ENCODE results near the gene AFAP1L1.

The AFAP1L1 gene

DNA sequence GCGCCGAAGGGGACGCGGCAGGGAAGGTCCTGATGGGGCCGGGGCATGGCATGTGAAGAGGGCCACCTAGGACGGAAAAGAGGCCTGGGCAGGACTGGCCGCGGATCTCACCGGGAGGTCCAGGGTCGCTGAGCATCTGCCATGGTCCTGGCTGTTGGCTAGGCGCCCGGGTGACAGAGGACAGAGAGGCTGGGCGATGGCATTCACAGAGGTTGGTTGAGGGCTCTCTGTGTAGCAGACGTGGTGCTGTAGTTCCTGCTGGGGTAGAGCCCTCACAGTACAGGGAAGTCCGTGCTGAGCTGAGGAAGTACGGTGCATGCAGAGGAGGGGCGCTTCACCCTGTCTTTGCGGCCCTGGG lies 86.6 kb downstream of the AFAP1L1 start:
- DNase-seq: peak; percentile 41
- Histone ChIP-seq H3K27ac (peak overlapping the region; percentile 83), H3K4me3 (ENCODE audit: low read depth, low read length) (peak overlapping the region; percentile 83), H3K27me3 (ENCODE audit: insufficient read depth, low read depth, severe bottlenecking) (no peaks in the 10 kb centered on the region), H3K9me3 (ENCODE audit: severe bottlenecking) (no peaks in the 10 kb centered on the region), H3K36me3 (peaks cover 6% of the 10 kb centered on the region)
- TF ChIP-seq, protein P1, sequence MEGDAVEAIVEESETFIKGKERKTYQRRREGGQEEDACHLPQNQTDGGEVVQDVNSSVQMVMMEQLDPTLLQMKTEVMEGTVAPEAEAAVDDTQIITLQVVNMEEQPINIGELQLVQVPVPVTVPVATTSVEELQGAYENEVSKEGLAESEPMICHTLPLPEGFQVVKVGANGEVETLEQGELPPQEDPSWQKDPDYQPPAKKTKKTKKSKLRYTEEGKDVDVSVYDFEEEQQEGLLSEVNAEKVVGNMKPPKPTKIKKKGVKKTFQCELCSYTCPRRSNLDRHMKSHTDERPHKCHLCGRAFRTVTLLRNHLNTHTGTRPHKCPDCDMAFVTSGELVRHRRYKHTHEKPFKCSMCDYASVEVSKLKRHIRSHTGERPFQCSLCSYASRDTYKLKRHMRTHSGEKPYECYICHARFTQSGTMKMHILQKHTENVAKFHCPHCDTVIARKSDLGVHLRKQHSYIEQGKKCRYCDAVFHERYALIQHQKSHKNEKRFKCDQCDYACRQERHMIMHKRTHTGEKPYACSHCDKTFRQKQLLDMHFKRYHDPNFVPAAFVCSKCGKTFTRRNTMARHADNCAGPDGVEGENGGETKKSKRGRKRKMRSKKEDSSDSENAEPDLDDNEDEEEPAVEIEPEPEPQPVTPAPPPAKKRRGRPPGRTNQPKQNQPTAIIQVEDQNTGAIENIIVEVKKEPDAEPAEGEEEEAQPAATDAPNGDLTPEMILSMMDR (IDR thresholded peaks at IDR 0.05; ENCODE audit: low read depth, low read length): no peak

DNA sequence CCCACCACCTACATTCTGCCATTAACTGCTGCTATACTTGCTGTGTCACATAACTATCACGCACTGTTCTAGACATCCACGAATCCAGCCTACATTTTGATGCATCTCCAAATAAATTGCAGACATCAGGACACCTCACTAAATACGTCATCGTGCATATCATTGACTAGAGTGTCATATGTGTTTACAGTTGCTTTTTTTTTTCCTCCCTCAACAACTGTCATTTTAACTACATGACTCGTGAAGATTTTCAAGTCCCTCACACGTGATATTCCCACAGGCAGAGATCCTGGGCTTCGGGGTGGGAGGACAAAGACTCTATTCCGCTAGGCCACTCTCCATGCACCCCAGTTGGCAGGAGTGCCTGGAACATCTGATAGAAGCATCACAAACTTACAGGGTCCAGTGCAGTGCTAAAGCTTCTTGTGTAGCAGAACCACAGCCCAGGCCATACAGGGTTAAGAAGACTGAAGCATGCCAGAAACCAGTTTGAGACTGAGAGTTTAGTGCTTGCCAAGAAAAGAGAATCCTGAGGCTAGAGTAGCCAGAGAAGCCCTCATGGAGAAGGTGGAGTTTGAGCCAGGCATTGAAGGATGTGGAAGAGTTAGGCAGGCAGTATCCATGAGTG lies 87.3 kb downstream of the AFAP1L1 start:
- H3K4me3 ChIP-seq (ENCODE audit: low read depth, low read length): no peak overlapping the region; the same call in 1 of the 2 replicates
- no peak for DNase-seq
- TF ChIP-seq, protein P1 (IDR thresholded peaks at IDR 0.05; ENCODE audit: low read depth, low read length): no peak
- H3K9me3 ChIP-seq (ENCODE audit: severe bottlenecking): no peaks in the 10 kb centered on the region
- no peak overlapping the region for H3K27ac ChIP-seq
- H3K36me3 ChIP-seq: peaks cover 5% of the 10 kb centered on the region
- no peaks in the 10 kb centered on the region for H3K27me3 ChIP-seq (ENCODE audit: insufficient read depth, low read depth, severe bottlenecking)

DNA sequence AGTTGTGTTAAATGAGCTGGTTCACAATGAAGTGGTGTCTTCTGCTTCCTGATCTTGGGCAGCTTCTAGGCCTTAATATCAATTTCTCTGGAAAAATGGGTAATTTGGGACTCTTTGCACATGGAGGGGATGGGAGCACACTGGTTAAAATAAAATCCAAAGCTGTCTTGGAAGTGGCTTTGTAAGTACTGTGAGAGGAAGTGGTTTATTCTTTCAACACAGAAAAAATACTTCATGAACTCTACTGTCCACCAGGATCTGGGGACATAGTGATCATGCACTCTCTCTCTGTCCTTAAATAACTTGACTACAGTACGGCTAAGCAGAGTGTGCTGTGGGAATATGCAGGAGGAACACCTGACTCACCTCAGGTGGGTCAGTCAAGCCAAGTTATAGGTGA lies 88.6 kb downstream of the AFAP1L1 start:
- TF ChIP-seq, protein P1 (IDR thresholded peaks at IDR 0.05; ENCODE audit: low read depth, low read length): no peak
- Histone ChIP-seq H3K36me3 (no peaks in the 10 kb centered on the region; the same call in 1 of the 2 replicates), H3K4me3 (ENCODE audit: low read depth, low read length) (no peak overlapping the region), H3K27ac (no peak overlapping the region), H3K9me3 (ENCODE audit: severe bottlenecking) (no peaks in the 10 kb centered on the region), H3K27me3 (ENCODE audit: insufficient read depth, low read depth, severe bottlenecking) (no peaks in the 10 kb centered on the region)
- DNase-seq: no peak

DNA sequence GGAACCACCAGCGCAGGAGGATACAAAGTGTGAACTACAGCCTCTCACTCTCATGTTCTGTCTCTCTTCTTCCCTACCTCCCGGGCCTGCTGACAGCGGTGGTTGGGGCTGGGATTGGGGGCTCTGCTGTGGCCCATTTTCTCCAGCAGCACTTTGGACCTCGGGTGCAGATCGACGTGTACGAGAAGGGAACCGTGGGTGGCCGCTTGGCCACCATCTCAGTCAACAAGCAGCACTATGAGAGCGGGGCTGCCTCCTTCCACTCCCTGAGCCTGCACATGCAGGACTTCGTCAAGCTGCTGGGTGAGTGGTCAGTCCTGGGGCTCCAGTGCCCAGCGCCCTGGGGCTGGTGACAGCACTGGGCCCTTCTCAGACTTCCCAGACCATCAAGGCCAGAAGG lies 90.9 kb downstream of the AFAP1L1 start:
- no peaks in the 10 kb centered on the region for H3K9me3 ChIP-seq (ENCODE audit: severe bottlenecking)
- H3K4me3 ChIP-seq (ENCODE audit: low read depth, low read length): no peak overlapping the region
- TF ChIP-seq, protein P1 (IDR thresholded peaks at IDR 0.05; ENCODE audit: low read depth, low read length): no peak
- DNase-seq: no peak
- H3K36me3 ChIP-seq: no peaks in the 10 kb centered on the region; the same call in 1 of the 2 replicates
- no peak overlapping the region for H3K27ac ChIP-seq
- H3K27me3 ChIP-seq (ENCODE audit: insufficient read depth, low read depth, severe bottlenecking): no peaks in the 10 kb centered on the region

- Histone ChIP-seq H3K4me3 (ENCODE audit: low read depth, low read length) (no peak overlapping the region), H3K27ac (no peak overlapping the region), H3K27me3 (ENCODE audit: insufficient read depth, low read depth, severe bottlenecking) (no peaks in the 10 kb centered on the region), H3K9me3 (ENCODE audit: severe bottlenecking) (no peaks in the 10 kb centered on the region), H3K36me3 (no peaks in the 10 kb centered on the region)
- no peak for DNase-seq
- TF ChIP-seq, protein P1 (IDR thresholded peaks at IDR 0.05; ENCODE audit: low read depth, low read length): no peak
Measured at GRCh38 chr5:149363358-149363757, 91.7 kb downstream of the AFAP1L1 start.

DNA sequence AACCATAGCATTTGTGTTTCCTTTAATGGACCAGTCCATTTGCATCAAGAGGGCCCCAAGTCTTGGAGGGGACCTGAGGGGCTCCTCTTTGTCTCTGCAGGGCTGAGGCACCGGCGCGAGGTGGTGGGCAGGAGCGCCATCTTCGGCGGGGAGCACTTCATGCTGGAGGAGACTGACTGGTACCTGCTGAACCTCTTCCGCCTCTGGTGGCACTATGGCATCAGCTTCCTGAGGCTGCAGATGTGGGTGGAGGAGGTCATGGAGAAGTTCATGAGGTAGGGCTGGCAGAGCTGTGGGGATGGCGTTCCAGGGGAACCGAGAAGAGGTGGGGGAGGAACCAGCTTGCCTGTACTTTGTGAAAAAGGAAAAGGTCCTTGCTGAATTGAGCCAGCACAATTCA lies 92.3 kb downstream of the AFAP1L1 start:
- no peaks in the 10 kb centered on the region for H3K36me3 ChIP-seq
- H3K27ac ChIP-seq: no peak overlapping the region
- H3K27me3 ChIP-seq (ENCODE audit: insufficient read depth, low read depth, severe bottlenecking): no peaks in the 10 kb centered on the region
- no peak for DNase-seq
- TF ChIP-seq, protein P1 (IDR thresholded peaks at IDR 0.05; ENCODE audit: low read depth, low read length): no peak
- H3K9me3 ChIP-seq (ENCODE audit: severe bottlenecking): no peaks in the 10 kb centered on the region
- H3K4me3 ChIP-seq (ENCODE audit: low read depth, low read length): no peak overlapping the region
